Activated B cell treated with CpG ODN at 0.5 μM for 24 hours (primary cell): ENCODE measurements around the gene CKM. TPM values are rescaled to one million over a fixed set of nuclear protein-coding genes. Genes with fewer than 3 reads are reported as not detected.
A peak's percentile ranks its signal among the peaks of the same experiment; 100 is the strongest.

Experiments
- ATAC-seq: fragments of 200-7000 bp; cut with Tn5 transposase; one replicate; pipeline ENCODE4 v1.10.0; 2021; ENCODE audit warnings: low read depth, mild to moderate bottlenecking, moderate library complexity
- CTCF ChIA-PET: fragments of 350-600 bp; sonication (Branson Sonifier 250); formaldehyde crosslinking; loops from one replicate; lab custom pipeline; 2021; ENCODE audit warnings: antibody characterized with exemption; lab: Charles Lee
- POLR2A ChIA-PET: fragments of 350-600 bp; sonication (Branson Sonifier 250); formaldehyde crosslinking; loops from one replicate; lab custom pipeline; 2021; ENCODE audit warnings: antibody characterized with exemption; lab: Charles Lee
- DNase-seq: peaks from one replicate; pipeline ENCODE4 v3.0.0; 2022
- H3K27ac Mint-ChIP-seq: one replicate; pipeline ENCODE4 v1.8.0; 2020; ENCODE audit warnings: mixed read lengths
- H3K27me3 Mint-ChIP-seq: one replicate; pipeline ENCODE4 v1.8.0; 2021; ENCODE audit warnings: mixed read lengths
- H3K36me3 Mint-ChIP-seq: one replicate; pipeline ENCODE4 v1.8.0; 2021; ENCODE audit warnings: low read depth, mixed read lengths
- H3K4me1 Mint-ChIP-seq: one replicate; pipeline ENCODE4 v1.8.0; 2021; ENCODE audit warnings: mixed read lengths
- H3K4me3 Mint-ChIP-seq: one replicate; pipeline ENCODE4 v1.8.0; 2020; ENCODE audit warnings: mild to moderate bottlenecking, mixed read lengths
- H3K9me3 Mint-ChIP-seq: one replicate; pipeline ENCODE4 v1.8.0; 2020; ENCODE audit warnings: mixed read lengths
- CTCF ChIP-seq: fragments of 200-600 bp; IDR thresholded peaks from one replicate; pipeline ENCODE4 v1.8.0; 2022; ENCODE audit warnings: antibody characterized with exemption, mild to moderate bottlenecking
- intact Hi-C: fragments of 100-400 bp; cut with micrococcal nuclease; formaldehyde crosslinking; loops from one replicate; pipeline ENCODE4 v1.15.1; 2024
- total RNA-seq: library from RNA; stranded (reverse); gene quantifications from 2 replicates; pipeline ENCODE4 v1.2.3, GENCODE V29; 2022

Gene CKM
- total RNA-seq, 1 donor from 2014 or later, result not detected

DNA sequence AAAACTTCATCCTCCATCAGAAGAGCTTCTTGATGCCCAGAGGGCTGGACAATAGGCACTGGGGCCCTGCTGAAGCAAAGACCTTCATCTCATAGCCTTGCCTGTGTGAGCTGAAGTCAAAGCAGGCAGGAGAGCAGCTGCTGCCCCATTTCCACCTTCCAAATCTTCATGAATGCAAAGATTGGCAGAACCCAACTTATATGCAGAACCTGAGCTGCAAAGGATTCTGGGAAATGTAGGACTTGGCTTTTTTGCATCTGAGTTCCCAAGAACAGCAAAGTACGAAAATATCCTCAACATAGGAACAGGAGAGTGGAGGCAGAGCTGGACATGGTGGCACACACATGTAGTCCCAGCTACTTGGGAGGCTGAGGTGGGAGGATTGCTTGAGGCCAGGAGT, 30.8 kb downstream of the CKM start:
- Mint-ChIP-seq H3K4me3 (no peak overlapping the region), H3K9me3 (peaks cover 8% of the 10 kb centered on the region), H3K27me3 (no peaks in the 10 kb centered on the region), H3K4me1 (no peaks in the 10 kb centered on the region), H3K27ac (no peak overlapping the region), H3K36me3 (peaks cover 57% of the 10 kb centered on the region)
- intact Hi-C loops, result no loop called here
- ATAC-seq, result no peak
- ChIA-PET CTCF (no interaction called here), POLR2A (no interaction called here)
- no peak for TF ChIP-seq CTCF
- no peak for DNase-seq

GRCh38 chr19:45290381-45290931, 32.2 kb downstream of the CKM start:
- peaks cover 8% of the 10 kb centered on the region for H3K9me3 Mint-ChIP-seq
- intact Hi-C loops, result no loop called here
- CTCF ChIA-PET, result no interaction called here
- ATAC-seq (no peak), DNase-seq (no peak)
- no peaks in the 10 kb centered on the region for H3K27me3 Mint-ChIP-seq
- H3K36me3 Mint-ChIP-seq, result peaks cover 59% of the 10 kb centered on the region
- no peaks in the 10 kb centered on the region for H3K4me1 Mint-ChIP-seq
- H3K4me3 Mint-ChIP-seq, result no peak overlapping the region
- no peak for TF ChIP-seq CTCF
- H3K27ac Mint-ChIP-seq, result no peak overlapping the region
- POLR2A ChIA-PET, result no interaction called here

DNA sequence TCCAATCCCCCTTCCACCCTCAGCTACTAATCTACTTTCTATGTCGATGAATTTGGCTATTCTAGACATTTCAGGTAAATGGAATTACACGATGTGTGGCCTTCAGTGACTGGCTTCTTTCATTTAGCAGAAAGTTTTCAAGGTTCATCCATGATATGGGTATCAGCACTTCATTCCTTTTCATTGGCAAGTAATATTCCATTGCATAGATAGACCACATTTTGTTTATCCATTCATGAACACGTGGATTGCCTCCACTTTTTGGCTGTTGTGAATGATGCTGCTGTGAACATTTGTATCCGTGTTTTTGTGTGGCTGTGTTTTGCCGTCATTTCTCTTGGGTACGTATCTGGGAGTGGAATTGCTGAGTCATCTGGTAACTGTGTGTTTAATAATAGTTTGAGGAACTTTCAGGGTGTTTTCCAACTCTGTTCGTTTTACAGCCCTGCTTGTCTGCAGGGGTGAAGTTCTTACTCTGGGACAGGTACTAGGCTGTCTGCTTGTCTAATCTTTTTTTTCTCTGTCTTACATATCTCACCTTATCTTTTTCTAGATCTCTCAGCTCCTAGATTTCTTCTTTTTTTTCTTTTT, 39.1 kb downstream of the CKM start:
- TF ChIP-seq CTCF, result no peak
- no peaks in the 10 kb centered on the region for H3K27me3 Mint-ChIP-seq
- ATAC-seq, result peak; percentile 56

DNA sequence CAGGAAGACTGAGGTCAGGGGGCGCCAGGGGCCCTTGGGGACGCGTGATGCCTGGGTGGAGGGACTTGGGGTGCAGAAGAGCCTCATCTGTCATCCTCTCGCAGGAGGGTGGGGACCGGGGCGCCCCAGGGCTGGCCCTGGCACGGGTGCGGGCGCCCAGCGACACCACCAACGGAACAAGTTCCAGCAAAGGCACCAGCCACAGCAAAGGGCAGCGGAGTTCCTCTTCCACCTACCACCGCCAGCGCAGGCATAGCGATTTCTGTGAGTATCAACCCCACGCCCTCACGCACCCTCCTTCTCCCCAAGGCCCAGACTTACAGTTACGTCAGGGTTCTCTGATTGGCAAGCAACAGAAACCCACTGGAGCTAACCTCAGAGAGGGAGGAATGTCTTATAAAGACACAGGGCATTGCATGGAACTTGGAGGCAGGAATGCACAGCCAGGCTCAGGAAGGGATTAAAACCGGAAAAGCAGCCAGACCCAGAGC, 42.2 kb downstream of the CKM start:
- ChIA-PET POLR2A (no interaction called here), CTCF (no interaction called here)
- no peak overlapping the region for H3K4me3 Mint-ChIP-seq
- ATAC-seq (no peak), DNase-seq (no peak)
- H3K27me3 Mint-ChIP-seq, result no peaks in the 10 kb centered on the region
- H3K9me3 Mint-ChIP-seq, result peaks cover 5% of the 10 kb centered on the region
- intact Hi-C loops, result no loop called here
- peaks cover 50% of the 10 kb centered on the region for H3K36me3 Mint-ChIP-seq
- no peak for TF ChIP-seq CTCF
- no peak overlapping the region for H3K27ac Mint-ChIP-seq
- peaks cover 7% of the 10 kb centered on the region for H3K4me1 Mint-ChIP-seq

More for the DNA sequence above, 39.1 kb downstream of the CKM start:
- Mint-ChIP-seq H3K36me3 (peaks cover 47% of the 10 kb centered on the region), H3K4me1 (peaks cover 7% of the 10 kb centered on the region), H3K9me3 (peaks cover 5% of the 10 kb centered on the region), H3K27ac (peak overlapping the region; percentile 46), H3K4me3 (peak overlapping the region; percentile 12)
- POLR2A ChIA-PET, result no interaction called here
- CTCF ChIA-PET, result no interaction called here
- no peak for DNase-seq
- intact Hi-C loops, result no loop called here

- ChIA-PET POLR2A (no interaction called here), CTCF (no interaction called here)
- H3K4me1 Mint-ChIP-seq, result peaks cover 7% of the 10 kb centered on the region
- TF ChIP-seq CTCF, result no peak
- no peak for DNase-seq
- no peak for ATAC-seq
- peaks cover 5% of the 10 kb centered on the region for H3K9me3 Mint-ChIP-seq
- no peak overlapping the region for H3K27ac Mint-ChIP-seq
- intact Hi-C loops, result no loop called here
- no peaks in the 10 kb centered on the region for H3K27me3 Mint-ChIP-seq
- H3K36me3 Mint-ChIP-seq, result peaks cover 55% of the 10 kb centered on the region
- H3K4me3 Mint-ChIP-seq, result no peak overlapping the region
Observed at GRCh38 chr19:45279587-45280192, 43.0 kb downstream of the CKM start.
